GM23248 (cell line): Measurements from ENCODE around the gene TRAF2.
"Not testable (repeated sequence)": the region's sequence is repeated elsewhere in the genome, so short reads cannot be mapped to it uniquely, and the experiment has no call there.

Experiments
- EZH2 ChIP-seq: fragments of 200-600 bp; sonication (generic); IDR thresholded peaks from 2 replicates; pipeline ENCODE4 v1.6.1; 2018; ENCODE audit warnings: antibody characterized with exemption, mild to moderate bottlenecking; ENCODE audit not compliant: insufficient read depth, poor library complexity, severe bottlenecking
- EZH2phosphoT487 ChIP-seq: fragments of 200-600 bp; sonication (generic); IDR thresholded peaks from 2 replicates; pipeline ENCODE4 v1.6.1; 2018; ENCODE audit warnings: antibody characterized with exemption, moderate library complexity, mild to moderate bottlenecking, low read depth; ENCODE audit not compliant: insufficient read depth

GRCh38 chr9:136841646-136842379 lies 44.5 kb upstream of the TRAF2 start:
- not testable (repeated sequence) for TF ChIP-seq EZH2phosphoT487, EZH2
